Body of pancreas (tissue), 4 donors: Measurements from ENCODE around the gene DIS3L. TPM values are rescaled to one million over a fixed set of nuclear protein-coding genes. Genes with fewer than 3 reads are reported as not detected.
A peak's percentile ranks its signal among the peaks of the same experiment; 100 is the strongest.
"Not testable (repeated sequence)": the region's sequence is repeated elsewhere in the genome, so short reads cannot be mapped to it uniquely, and the experiment has no call there.

Experiments
- ATAC-seq: fragments of 150-250 bp; one replicate; pipeline ENCODE4 v1.9.1; 2016
- DNase-seq, 4 donors: peaks; one replicate each; pipeline ENCODE4 v3.0.0-alpha.2; 2019
- H3K27ac ChIP-seq, 4 donors: fragments of 200-600 bp; sonication (generic); 1 replicate in 3 of 4; 2 replicates in 1 of 4; pipeline versions ENCODE4 v1.5.1 to v1.6.1; 2016 to 2019; ENCODE audit warnings: mild to moderate bottlenecking in 1 of 4, mixed read lengths in 1 of 4, moderate library complexity in 1 of 4
- H3K27me3 ChIP-seq, 2 donors: fragments of 200-600 bp; sonication (generic); one replicate each; pipeline ENCODE4 v1.6.0; 2016; ENCODE audit warnings: mild to moderate bottlenecking in 1 of 2
- H3K36me3 ChIP-seq, 2 donors: fragments of 200-600 bp; sonication (generic); replicated peaks in 1 of 2; 2 replicates each; pipeline ENCODE4 v1.5.1; 2016; ENCODE audit warnings: low read depth in 2 of 2; ENCODE audit not compliant: insufficient read depth in 1 of 2
- H3K4me1 ChIP-seq: fragments of 200-600 bp; sonication (generic); one replicate; pipeline ENCODE4 v1.6.0; 2016
- H3K4me3 ChIP-seq, 2 donors: fragments of 200-600 bp; sonication (generic); 1 replicate in 1 of 2; 2 replicates in 1 of 2; pipeline ENCODE4 v1.5.1; 2016 to 2019
- H3K9me3 ChIP-seq, 3 donors: fragments of 200-600 bp; sonication (generic); 1 replicate in 2 of 3; 2 replicates in 1 of 3; pipeline ENCODE4 v1.5.1; 2016
- CTCF ChIP-seq, 7 experiments: fragments of 450-650 bp in 4 of 7; fragments of 200-600 bp in 3 of 7; sonication (generic) in 3 of 7; IDR thresholded peaks; one replicate each; pipeline ENCODE4 v1.5.1; 2016 to 2019; ENCODE audit warnings: antibody characterized with exemption in 7 of 7
- POLR2A ChIP-seq, 3 donors: fragments of 450-650 bp; IDR thresholded peaks; one replicate each; pipeline ENCODE4 v1.6.1; 2016; ENCODE audit warnings: antibody characterized with exemption in 3 of 3, mild to moderate bottlenecking in 2 of 3
- WGBS, 2 donors: methylation state at CpG; one replicate each; pipeline ENCODE4 v1.1.5; 2017; 5-methylcytosine and 5-hydroxymethylcytosine counted together
- intact Hi-C: fragments of 100-400 bp; cut with DNase I; formaldehyde crosslinking; loops from one replicate; pipeline ENCODE4 v1.15.1; 2023
- small RNA-seq: library from RNA; depleted of rRNA; stranded (forward); fragments of <200 nt; gene quantifications from one replicate; pipeline ENCODE3, GENCODE V24; 2016
- total RNA-seq, 2 donors: library from RNA; depleted of rRNA; stranded (reverse); fragments of >200 nt; gene quantifications; one replicate each; pipeline ENCODE4 v1.1.0, GENCODE V29; 2016

Gene DIS3L
- total RNA-seq, 2 donors from 2014 or later, result 17.5 to 17.9 TPM

- no peaks in the 10 kb centered on the region for H3K36me3 ChIP-seq
- H3K4me1 ChIP-seq, result peaks cover 9% of the 10 kb centered on the region
- H3K4me3 ChIP-seq, result no peak overlapping the region
- ATAC-seq, result no peak
- peaks cover 0 to 8% (median 0%) of the 10 kb centered on the region in 3 donors for H3K9me3 ChIP-seq
- intact Hi-C loops, result no loop called here
- no peak overlapping the region for H3K27ac ChIP-seq
- TF ChIP-seq CTCF (IDR thresholded peaks at IDR 0.05) (no peak), POLR2A (IDR thresholded peaks at IDR 0.05) (no peak)
- DNase-seq, result no peak
- no peaks in the 10 kb centered on the region for H3K27me3 ChIP-seq
- 97 to 98% methylated on average over 4 of the region's 4 CpGs for WGBS, 2 donors
These were observed 80.8 kb downstream of the DIS3L start for GRCh38 chr15:66374179-66374578.

GRCh38 chr15:66378814-66379430 is 85.6 kb downstream of the DIS3L start:
- peaks cover 0 to 8% (median 0%) of the 10 kb centered on the region in 3 donors for H3K9me3 ChIP-seq
- 92 to 94% methylated on average over 7 of the region's 7 CpGs for WGBS, 2 donors
- no peak for DNase-seq
- no peaks in the 10 kb centered on the region for H3K36me3 ChIP-seq
- H3K27me3 ChIP-seq, result no peaks in the 10 kb centered on the region
- ATAC-seq, result no peak
- no peak for TF ChIP-seq CTCF (IDR thresholded peaks at IDR 0.05)
- TF ChIP-seq POLR2A (IDR thresholded peaks at IDR 0.05), result no peak
- H3K4me1 ChIP-seq, result no peaks in the 10 kb centered on the region
- intact Hi-C loops, result no loop called here
- no peak overlapping the region for H3K27ac ChIP-seq
- no peak overlapping the region for H3K4me3 ChIP-seq

GRCh38 chr15:66381376-66381775 is 88.0 kb downstream of the DIS3L start:
- H3K27ac ChIP-seq, H3K9me3 ChIP-seq, H3K4me3 ChIP-seq, H3K27me3 ChIP-seq, H3K36me3 ChIP-seq, DNase-seq, ATAC-seq: not testable (repeated sequence)
- intact Hi-C loops, result loop anchor here (10.0 kb wide), 1 partner anchor 113 kb away; the partner anchor contains the start of gene SNAPC5
- H3K4me1 ChIP-seq, result peaks cover 14% of the 10 kb centered on the region
- WGBS, 2 donors, result 94 to 96% methylated on average over 2 of the region's 2 CpGs

Small RNA genes within 50 kb of the gene (small RNA-seq; reads per million reads assigned to genes)
- gene RF00019, result not detected
- 5.1 reads per million, percentile 87 among the genes with 10 or more reads in this experiment for gene SCARNA14

Other genes with a start within 250 kb of the DIS3L start
- not detected for gene MEGF11, start 39.8 kb upstream of the DIS3L start, total RNA-seq
- gene TIPIN, start 63.1 kb downstream of the DIS3L start, total RNA-seq, result 1 to 10 TPM; 2.9 to 6.6 TPM
- gene MAP2K1, start 93.3 kb downstream of the DIS3L start, total RNA-seq, result 10 to 100 TPM; 25.2 to 29.0 TPM
- 10 to 100 TPM; 13.5 to 14.5 TPM for gene SNAPC5, start 204.2 kb downstream of the DIS3L start, total RNA-seq
- gene RPL4, start 211.3 kb downstream of the DIS3L start, total RNA-seq, result 1,000 to 10,000 TPM in 1 of 2 donors, 100 to 1,000 TPM in 1; 789 to 1,823 TPM
- gene ZWILCH, start 211.8 kb downstream of the DIS3L start, total RNA-seq, result 1 to 10 TPM in 1 of 2 donors, under 1 TPM in 1; 0.99 to 1.8 TPM